A673 (cell line): ENCODE data around the gene ADGRA1.

Experiments
- EZH2 ChIP-seq: fragments of 200-600 bp; sonication (generic); IDR thresholded peaks from 2 replicates; pipeline ENCODE4 v1.6.1; 2017; ENCODE audit warnings: borderline replicate concordance, low read depth, mild to moderate bottlenecking, mixed read lengths, antibody characterized with exemption, low read length; ENCODE audit not compliant: poor library complexity, severe bottlenecking
- TF ChIP-seq, protein P1 (sequence below): fragments of 300-800, 200-600 bp; sonication (generic); conservative IDR thresholded peaks from 2 replicates; pipeline ENCODE4 v1.5.1; 2017; ENCODE audit warnings: low read depth, mild to moderate bottlenecking, antibody characterized with exemption, low read length, moderate library complexity, mixed read lengths

DNA sequence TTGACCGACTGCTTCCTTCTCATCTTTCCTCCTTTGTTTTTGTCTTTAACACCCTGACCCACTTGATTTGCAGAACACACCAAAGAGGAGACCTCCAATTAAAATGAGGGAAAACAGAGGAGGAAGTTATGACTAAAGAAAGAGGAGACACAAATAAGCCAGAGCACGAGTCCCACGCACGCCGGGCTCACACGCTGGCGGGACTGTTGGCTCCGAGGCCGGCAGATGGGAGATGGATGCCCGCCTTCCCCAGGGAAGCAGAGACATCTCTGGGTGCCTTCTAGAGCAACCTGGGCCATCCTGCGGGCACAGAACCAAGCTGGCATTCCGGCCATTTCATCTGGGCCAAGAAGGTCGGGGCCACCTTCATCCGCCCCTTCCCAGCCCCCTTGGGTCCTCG lies 5.6 kb downstream of the ADGRA1 start:
- TF ChIP-seq, protein P1, sequence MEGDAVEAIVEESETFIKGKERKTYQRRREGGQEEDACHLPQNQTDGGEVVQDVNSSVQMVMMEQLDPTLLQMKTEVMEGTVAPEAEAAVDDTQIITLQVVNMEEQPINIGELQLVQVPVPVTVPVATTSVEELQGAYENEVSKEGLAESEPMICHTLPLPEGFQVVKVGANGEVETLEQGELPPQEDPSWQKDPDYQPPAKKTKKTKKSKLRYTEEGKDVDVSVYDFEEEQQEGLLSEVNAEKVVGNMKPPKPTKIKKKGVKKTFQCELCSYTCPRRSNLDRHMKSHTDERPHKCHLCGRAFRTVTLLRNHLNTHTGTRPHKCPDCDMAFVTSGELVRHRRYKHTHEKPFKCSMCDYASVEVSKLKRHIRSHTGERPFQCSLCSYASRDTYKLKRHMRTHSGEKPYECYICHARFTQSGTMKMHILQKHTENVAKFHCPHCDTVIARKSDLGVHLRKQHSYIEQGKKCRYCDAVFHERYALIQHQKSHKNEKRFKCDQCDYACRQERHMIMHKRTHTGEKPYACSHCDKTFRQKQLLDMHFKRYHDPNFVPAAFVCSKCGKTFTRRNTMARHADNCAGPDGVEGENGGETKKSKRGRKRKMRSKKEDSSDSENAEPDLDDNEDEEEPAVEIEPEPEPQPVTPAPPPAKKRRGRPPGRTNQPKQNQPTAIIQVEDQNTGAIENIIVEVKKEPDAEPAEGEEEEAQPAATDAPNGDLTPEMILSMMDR: no peak
- TF ChIP-seq EZH2: no peak
